Fibroblast of peridontal ligament (primary cell): ENCODE results near the gene MUC12.

ENCODE experiments used
- DNase-seq: peaks from one replicate; pipeline ENCODE4 v3.0.0-alpha.2; 2010; ENCODE audit errors: extremely low read depth

The MUC12 gene

GRCh38 chr7:101066141-101066832 is 96.9 kb downstream of the MUC12 start:
- peak; percentile 7 for DNase-seq

- no peak for DNase-seq
Observed at GRCh38 chr7:101066833-101067177, 97.4 kb downstream of the MUC12 start.

GRCh38 chr7:101068401-101068800 is 99.0 kb downstream of the MUC12 start:
- no peak for DNase-seq
